ENCODE results near the gene MIPOL1. TPM values are rescaled to one million over a fixed set of nuclear protein-coding genes. Genes with fewer than 3 reads are reported as not detected.

MIPOL1 gene
- total and polyA plus RNA-seq, 9 of the 15 experiments (the other 6 are each of a cell fraction or from before 2014, with no cell fraction given): 6.7 to 21.9 (median 12.4) TPM

DNA sequence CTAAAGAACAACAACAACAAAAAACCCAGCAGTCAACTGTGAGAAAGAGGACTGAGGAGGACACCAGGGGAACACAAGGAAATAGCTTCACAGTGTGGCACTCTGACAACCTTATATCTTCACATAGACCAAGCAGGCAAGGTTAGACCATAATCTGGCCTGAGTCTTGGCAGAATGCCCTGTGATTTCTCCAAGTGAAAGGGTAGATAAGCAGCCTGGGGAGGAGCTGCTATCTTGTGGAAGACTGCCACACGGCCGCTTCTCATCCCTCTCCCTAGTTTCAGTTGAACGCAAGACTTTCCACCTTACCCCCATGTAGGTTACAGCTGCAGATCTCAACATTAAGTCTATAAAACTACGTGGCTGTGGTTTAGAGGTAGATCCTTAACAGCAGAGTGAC, 29.0 kb upstream of the MIPOL1 start:
- intact Hi-C loops (cut with micrococcal nuclease) (loop anchor here (1.0 kb wide), 1 partner anchor 29 kb away; the partner anchor contains the start of gene MIPOL1), in situ Hi-C loops (cut with MboI) (loop anchor here (25.0 kb wide), 1 partner anchor 1331 kb away; the partner anchor contains the start of gene BRMS1L)
- H2AFZ ChIP-seq (ENCODE audit: low read depth, low read length): 0 out of 2 replicates have a peak overlapping the region, but pooled peaks have one; percentile 33
- no peaks in the 10 kb centered on the region for H3K27me3 ChIP-seq (ENCODE audit: control insufficient read depth in 2 of 2, insufficient read depth in 2 of 2, low read length in 2 of 2)
- peak; percentile 49 for ATAC-seq
- POLR2A ChIA-PET: interaction anchor here (0.8 to 2.1 kb wide), 4 partner anchors 23 to 434 kb away, joined by 4 to 10 read pairs (median 6); partner anchors contain the start of gene MIPOL1
- H3K4me1 ChIP-seq (replicated peaks in 1 of 2; ENCODE audit: control insufficient read depth in 2 of 2, insufficient read depth in 2 of 2, low read length in 2 of 2): peaks cover 11 to 33% of the 10 kb centered on the region in 2 experiments
- peak overlapping the region; percentile 77 for H3K4me2 ChIP-seq (ENCODE audit: insufficient read depth, low read length)
- H3K9ac ChIP-seq (ENCODE audit: insufficient read depth in 1 of 2, low read depth in 2 of 2, low read length in 2 of 2): peak overlapping the region; percentile 10 to 51; a peak in 3 of 4 replicates
- no peaks in the 10 kb centered on the region for H3K9me1 ChIP-seq (ENCODE audit: control insufficient read depth, insufficient read depth, low read length)
- H4K20me1 ChIP-seq (replicated peaks; ENCODE audit: control insufficient read depth, insufficient read depth, low read length): no peaks in the 10 kb centered on the region
- peak; percentile 99 for FAIRE-seq
- H3K4me3 ChIP-seq: no peak overlapping the region; the same call in 1 of the 2 replicates
- no peaks in the 10 kb centered on the region for H3K9me3 ChIP-seq (replicated peaks; ENCODE audit: control insufficient read depth, insufficient read depth, low read depth, low read length)
- BruUV-seq (replicated peaks): no TSS peak
- CTCF ChIA-PET (ENCODE audit: low intra/inter-chr PET ratio): no interaction called here
- peaks cover 96% of the 10 kb centered on the region for H3K79me2 ChIP-seq (ENCODE audit: control insufficient read depth, insufficient read depth, low read length)
- DNase-seq (ENCODE audit: extremely low read depth in 1 of 4, low spot score in 3 of 4): peak; percentile 61 to 96 (median 71)
- 0% methylated on average over 4 of the region's 4 CpGs for WGBS (ENCODE audit: insufficient coverage, low coverage, missing lambda C conversion rate)
- peaks cover 9% of the 10 kb centered on the region; the same call in 2 of the 3 replicates for H3K36me3 ChIP-seq (ENCODE audit: control insufficient read depth, insufficient read depth, low read length)
- H3K27ac ChIP-seq (ENCODE audit: extremely low read depth, low read depth, low read length): peak overlapping the region; percentile 79
- TF ChIP-seq KDM1A (IDR thresholded peaks at IDR 0.05) (peak; percentile 74 to 82; a peak in 3 of 4 replicates), TCF3 (CRISPR knock-in tag; IDR thresholded peaks at IDR 0.05) (peak; percentile 85), EHMT2 (IDR thresholded peaks at IDR 0.05) (peak; percentile 54; the same call in 1 of the 2 replicates), MYBL2 (IDR thresholded peaks at IDR 0.05; ENCODE audit: low read depth) (no peak), MYBL2 (CRISPR knock-in tag; IDR thresholded peaks at IDR 0.05; ENCODE audit: borderline replicate concordance) (no peak), ESRRB (CRISPR knock-in tag; IDR thresholded peaks at IDR 0.05; ENCODE audit: borderline replicate concordance) (no peak), TARDBP (IDR thresholded peaks at IDR 0.05) (no peak), CBX5 (IDR thresholded peaks at IDR 0.05; ENCODE audit: borderline replicate concordance, low read depth) (no peak), FOXJ3 (CRISPR knock-in tag; IDR thresholded peaks at IDR 0.05) (no peak), ZNF263 (CRISPR knock-in tag; IDR thresholded peaks at IDR 0.05; ENCODE audit: borderline replicate concordance) (peak; percentile 64; the same call in 1 of the 2 replicates)
- TF ChIP-seq, protein P1, sequence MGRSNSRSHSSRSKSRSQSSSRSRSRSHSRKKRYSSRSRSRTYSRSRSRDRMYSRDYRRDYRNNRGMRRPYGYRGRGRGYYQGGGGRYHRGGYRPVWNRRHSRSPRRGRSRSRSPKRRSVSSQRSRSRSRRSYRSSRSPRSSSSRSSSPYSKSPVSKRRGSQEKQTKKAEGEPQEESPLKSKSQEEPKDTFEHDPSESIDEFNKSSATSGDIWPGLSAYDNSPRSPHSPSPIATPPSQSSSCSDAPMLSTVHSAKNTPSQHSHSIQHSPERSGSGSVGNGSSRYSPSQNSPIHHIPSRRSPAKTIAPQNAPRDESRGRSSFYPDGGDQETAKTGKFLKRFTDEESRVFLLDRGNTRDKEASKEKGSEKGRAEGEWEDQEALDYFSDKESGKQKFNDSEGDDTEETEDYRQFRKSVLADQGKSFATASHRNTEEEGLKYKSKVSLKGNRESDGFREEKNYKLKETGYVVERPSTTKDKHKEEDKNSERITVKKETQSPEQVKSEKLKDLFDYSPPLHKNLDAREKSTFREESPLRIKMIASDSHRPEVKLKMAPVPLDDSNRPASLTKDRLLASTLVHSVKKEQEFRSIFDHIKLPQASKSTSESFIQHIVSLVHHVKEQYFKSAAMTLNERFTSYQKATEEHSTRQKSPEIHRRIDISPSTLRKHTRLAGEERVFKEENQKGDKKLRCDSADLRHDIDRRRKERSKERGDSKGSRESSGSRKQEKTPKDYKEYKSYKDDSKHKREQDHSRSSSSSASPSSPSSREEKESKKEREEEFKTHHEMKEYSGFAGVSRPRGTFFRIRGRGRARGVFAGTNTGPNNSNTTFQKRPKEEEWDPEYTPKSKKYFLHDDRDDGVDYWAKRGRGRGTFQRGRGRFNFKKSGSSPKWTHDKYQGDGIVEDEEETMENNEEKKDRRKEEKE (IDR thresholded peaks at IDR 0.05; ENCODE audit: borderline replicate concordance in 1 of 2, control insufficient read depth in 1 of 2, low read depth in 2 of 2, low read length in 1 of 2): no peak
- TF ChIP-seq, protein P2, sequence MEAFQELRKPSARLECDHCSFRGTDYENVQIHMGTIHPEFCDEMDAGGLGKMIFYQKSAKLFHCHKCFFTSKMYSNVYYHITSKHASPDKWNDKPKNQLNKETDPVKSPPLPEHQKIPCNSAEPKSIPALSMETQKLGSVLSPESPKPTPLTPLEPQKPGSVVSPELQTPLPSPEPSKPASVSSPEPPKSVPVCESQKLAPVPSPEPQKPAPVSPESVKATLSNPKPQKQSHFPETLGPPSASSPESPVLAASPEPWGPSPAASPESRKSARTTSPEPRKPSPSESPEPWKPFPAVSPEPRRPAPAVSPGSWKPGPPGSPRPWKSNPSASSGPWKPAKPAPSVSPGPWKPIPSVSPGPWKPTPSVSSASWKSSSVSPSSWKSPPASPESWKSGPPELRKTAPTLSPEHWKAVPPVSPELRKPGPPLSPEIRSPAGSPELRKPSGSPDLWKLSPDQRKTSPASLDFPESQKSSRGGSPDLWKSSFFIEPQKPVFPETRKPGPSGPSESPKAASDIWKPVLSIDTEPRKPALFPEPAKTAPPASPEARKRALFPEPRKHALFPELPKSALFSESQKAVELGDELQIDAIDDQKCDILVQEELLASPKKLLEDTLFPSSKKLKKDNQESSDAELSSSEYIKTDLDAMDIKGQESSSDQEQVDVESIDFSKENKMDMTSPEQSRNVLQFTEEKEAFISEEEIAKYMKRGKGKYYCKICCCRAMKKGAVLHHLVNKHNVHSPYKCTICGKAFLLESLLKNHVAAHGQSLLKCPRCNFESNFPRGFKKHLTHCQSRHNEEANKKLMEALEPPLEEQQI (IDR thresholded peaks at IDR 0.05): 0 out of 2 replicates have a peak, but pooled peaks have one; percentile 25
- TF ChIP-seq, protein P3, sequence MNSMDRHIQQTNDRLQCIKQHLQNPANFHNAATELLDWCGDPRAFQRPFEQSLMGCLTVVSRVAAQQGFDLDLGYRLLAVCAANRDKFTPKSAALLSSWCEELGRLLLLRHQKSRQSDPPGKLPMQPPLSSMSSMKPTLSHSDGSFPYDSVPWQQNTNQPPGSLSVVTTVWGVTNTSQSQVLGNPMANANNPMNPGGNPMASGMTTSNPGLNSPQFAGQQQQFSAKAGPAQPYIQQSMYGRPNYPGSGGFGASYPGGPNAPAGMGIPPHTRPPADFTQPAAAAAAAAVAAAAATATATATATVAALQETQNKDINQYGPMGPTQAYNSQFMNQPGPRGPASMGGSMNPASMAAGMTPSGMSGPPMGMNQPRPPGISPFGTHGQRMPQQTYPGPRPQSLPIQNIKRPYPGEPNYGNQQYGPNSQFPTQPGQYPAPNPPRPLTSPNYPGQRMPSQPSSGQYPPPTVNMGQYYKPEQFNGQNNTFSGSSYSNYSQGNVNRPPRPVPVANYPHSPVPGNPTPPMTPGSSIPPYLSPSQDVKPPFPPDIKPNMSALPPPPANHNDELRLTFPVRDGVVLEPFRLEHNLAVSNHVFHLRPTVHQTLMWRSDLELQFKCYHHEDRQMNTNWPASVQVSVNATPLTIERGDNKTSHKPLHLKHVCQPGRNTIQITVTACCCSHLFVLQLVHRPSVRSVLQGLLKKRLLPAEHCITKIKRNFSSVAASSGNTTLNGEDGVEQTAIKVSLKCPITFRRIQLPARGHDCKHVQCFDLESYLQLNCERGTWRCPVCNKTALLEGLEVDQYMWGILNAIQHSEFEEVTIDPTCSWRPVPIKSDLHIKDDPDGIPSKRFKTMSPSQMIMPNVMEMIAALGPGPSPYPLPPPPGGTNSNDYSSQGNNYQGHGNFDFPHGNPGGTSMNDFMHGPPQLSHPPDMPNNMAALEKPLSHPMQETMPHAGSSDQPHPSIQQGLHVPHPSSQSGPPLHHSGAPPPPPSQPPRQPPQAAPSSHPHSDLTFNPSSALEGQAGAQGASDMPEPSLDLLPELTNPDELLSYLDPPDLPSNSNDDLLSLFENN (IDR thresholded peaks at IDR 0.05; ENCODE audit: low read depth in 2 of 2, low read length in 2 of 2): peak in 1 of 2 experiments; percentile 46; a peak in 1 of 4 replicates

All from K562 (cell line).